ENCODE results near the gene MREG.

GRCh38 chr2:216008387-216008786 is 5.0 kb downstream of the MREG start:
- TF ChIP-seq, protein P1, sequence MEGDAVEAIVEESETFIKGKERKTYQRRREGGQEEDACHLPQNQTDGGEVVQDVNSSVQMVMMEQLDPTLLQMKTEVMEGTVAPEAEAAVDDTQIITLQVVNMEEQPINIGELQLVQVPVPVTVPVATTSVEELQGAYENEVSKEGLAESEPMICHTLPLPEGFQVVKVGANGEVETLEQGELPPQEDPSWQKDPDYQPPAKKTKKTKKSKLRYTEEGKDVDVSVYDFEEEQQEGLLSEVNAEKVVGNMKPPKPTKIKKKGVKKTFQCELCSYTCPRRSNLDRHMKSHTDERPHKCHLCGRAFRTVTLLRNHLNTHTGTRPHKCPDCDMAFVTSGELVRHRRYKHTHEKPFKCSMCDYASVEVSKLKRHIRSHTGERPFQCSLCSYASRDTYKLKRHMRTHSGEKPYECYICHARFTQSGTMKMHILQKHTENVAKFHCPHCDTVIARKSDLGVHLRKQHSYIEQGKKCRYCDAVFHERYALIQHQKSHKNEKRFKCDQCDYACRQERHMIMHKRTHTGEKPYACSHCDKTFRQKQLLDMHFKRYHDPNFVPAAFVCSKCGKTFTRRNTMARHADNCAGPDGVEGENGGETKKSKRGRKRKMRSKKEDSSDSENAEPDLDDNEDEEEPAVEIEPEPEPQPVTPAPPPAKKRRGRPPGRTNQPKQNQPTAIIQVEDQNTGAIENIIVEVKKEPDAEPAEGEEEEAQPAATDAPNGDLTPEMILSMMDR (IDR thresholded peaks at IDR 0.05): peak; percentile 9
- TF ChIP-seq EZH2 (IDR thresholded peaks at IDR 0.05) (no peak), EZH2phosphoT487 (IDR thresholded peaks at IDR 0.05) (no peak)

Measured in neural progenitor cell (in vitro differentiated cells).